Lower lobe of right lung (tissue), 2 donors: ENCODE results near the gene FBXW12. TPM values are rescaled to one million over a fixed set of nuclear protein-coding genes. Genes with fewer than 3 reads are reported as not detected.

Source experiments
- ATAC-seq, 2 donors: fragments of 200-7000 bp; cut with Tn5 transposase; one replicate each; pipeline ENCODE4 v1.9.1; 2020 to 2022; ENCODE audit warnings: mild to moderate bottlenecking in 2 of 2, moderate library complexity in 2 of 2
- DNase-seq: peaks from one replicate; pipeline ENCODE4 v3.0.0-alpha.2; 2020
- H3K27ac ChIP-seq: fragments of 200-600 bp; one replicate; pipeline ENCODE4 v1.8.0; 2022
- H3K27me3 ChIP-seq: fragments of 200-600 bp; one replicate; pipeline ENCODE4 v1.8.0; 2022; ENCODE audit warnings: low read depth
- H3K36me3 ChIP-seq: fragments of 200-600 bp; one replicate; pipeline ENCODE4 v1.8.0; 2022; ENCODE audit warnings: mild to moderate bottlenecking
- H3K4me1 ChIP-seq: fragments of 200-600 bp; one replicate; pipeline ENCODE4 v1.8.0; 2022
- H3K4me3 ChIP-seq: fragments of 200-600 bp; one replicate; pipeline ENCODE4 v1.8.0; 2022; ENCODE audit warnings: mild to moderate bottlenecking
- H3K9me3 ChIP-seq: fragments of 200-600 bp; one replicate; pipeline ENCODE4 v1.8.0; 2022
- CTCF ChIP-seq: fragments of 200-600 bp; IDR thresholded peaks from one replicate; pipeline ENCODE4 v1.8.0; 2022; ENCODE audit warnings: antibody characterized with exemption, mild to moderate bottlenecking
- intact Hi-C: fragments of 100-400 bp; cut with DNase I; formaldehyde crosslinking; loops from one replicate; pipeline ENCODE4 v1.11.0; 2022
- total RNA-seq: library from RNA; stranded (reverse); fragmentation: NEBNext Ultra II Directional; extraction: Animal tissue kit (Norgen Biotek cat#: 25700); gene quantifications from one replicate; pipeline ENCODE4 v1.2.1, GENCODE V29; 2021
- donor health status: DM: no; HTN: yes; CAD: no; lungs with severe emphysema.

FBXW12 gene
- total RNA-seq, 1 donor from 2014 or later, result not detected

- Histone ChIP-seq H3K9me3 (no peaks in the 10 kb centered on the region), H3K4me3 (no peak overlapping the region), H3K27ac (no peak overlapping the region), H3K27me3 (no peaks in the 10 kb centered on the region), H3K36me3 (no peaks in the 10 kb centered on the region), H3K4me1 (no peaks in the 10 kb centered on the region)
- intact Hi-C loops, result no loop called here
- no peak for TF ChIP-seq CTCF
- DNase-seq (no peak), ATAC-seq (no peak)
Measured at GRCh38 chr3:48370333-48370713, 1.7 kb upstream of the FBXW12 start.

GRCh38 chr3:48372377-48372770 is 355 bp downstream of the FBXW12 start:
- H3K9me3 ChIP-seq, result no peaks in the 10 kb centered on the region
- no peak overlapping the region for H3K27ac ChIP-seq
- H3K4me1 ChIP-seq, result no peaks in the 10 kb centered on the region
- ATAC-seq, result no peak
- TF ChIP-seq CTCF, result no peak
- no peaks in the 10 kb centered on the region for H3K36me3 ChIP-seq
- H3K4me3 ChIP-seq, result no peak overlapping the region
- intact Hi-C loops, result no loop called here
- H3K27me3 ChIP-seq, result no peaks in the 10 kb centered on the region
- DNase-seq, result no peak

- no peaks in the 10 kb centered on the region for H3K27me3 ChIP-seq
- H3K36me3 ChIP-seq, result no peaks in the 10 kb centered on the region
- no peak for TF ChIP-seq CTCF
- H3K27ac ChIP-seq, result no peak overlapping the region
- ATAC-seq, result no peak
- no peak overlapping the region for H3K4me3 ChIP-seq
- no peaks in the 10 kb centered on the region for H3K9me3 ChIP-seq
- intact Hi-C loops, result no loop called here
- DNase-seq, result no peak
- H3K4me1 ChIP-seq, result no peaks in the 10 kb centered on the region
Measured at GRCh38 chr3:48372862-48373435, 930 bp downstream of the FBXW12 start.

GRCh38 chr3:48387634-48388033 is 15.6 kb downstream of the FBXW12 start:
- no peak overlapping the region for H3K27ac ChIP-seq
- no peak for DNase-seq
- H3K27me3 ChIP-seq, result no peaks in the 10 kb centered on the region
- intact Hi-C loops, result no loop called here
- no peaks in the 10 kb centered on the region for H3K36me3 ChIP-seq
- no peak for ATAC-seq
- H3K9me3 ChIP-seq, result no peaks in the 10 kb centered on the region
- H3K4me3 ChIP-seq, result no peak overlapping the region
- H3K4me1 ChIP-seq, result no peaks in the 10 kb centered on the region
- no peak for TF ChIP-seq CTCF

- intact Hi-C loops, result no loop called here
- Histone ChIP-seq H3K27me3 (no peaks in the 10 kb centered on the region), H3K4me1 (no peaks in the 10 kb centered on the region), H3K27ac (no peak overlapping the region), H3K36me3 (no peaks in the 10 kb centered on the region), H3K9me3 (no peaks in the 10 kb centered on the region), H3K4me3 (no peak overlapping the region)
- no peak for DNase-seq
- ATAC-seq, result no peak
- TF ChIP-seq CTCF, result no peak
Measured at GRCh38 chr3:48388966-48389365, 16.9 kb downstream of the FBXW12 start.

GRCh38 chr3:48394391-48394790 is 22.4 kb downstream of the FBXW12 start:
- no peak for ATAC-seq
- H3K27me3 ChIP-seq, result no peaks in the 10 kb centered on the region
- H3K27ac ChIP-seq, result no peak overlapping the region
- H3K9me3 ChIP-seq, result no peaks in the 10 kb centered on the region
- no peaks in the 10 kb centered on the region for H3K36me3 ChIP-seq
- H3K4me1 ChIP-seq, result no peaks in the 10 kb centered on the region
- TF ChIP-seq CTCF, result no peak
- no peak overlapping the region for H3K4me3 ChIP-seq
- intact Hi-C loops, result no loop called here
- no peak for DNase-seq
